ENCODE results near the gene RNF31. TPM values are rescaled to one million over a fixed set of nuclear protein-coding genes. Genes with fewer than 3 reads are reported as not detected.

The RNF31 gene
- total RNA-seq, 1 experiment from 2014 or later: 69.6 TPM

- intact Hi-C loops (cut with micrococcal nuclease): no loop called here
- Histone ChIP-seq H3K79me2 (ENCODE audit: low read length) (no peaks in the 10 kb centered on the region), H3K4me2 (ENCODE audit: low read length) (no peak overlapping the region), H3K9ac (ENCODE audit: low read length) (no peak overlapping the region), H3K27ac (ENCODE audit: low read length) (no peak overlapping the region), H3K27me3 (ENCODE audit: low read length) (no peaks in the 10 kb centered on the region), H3K36me3 (ENCODE audit: low read depth, low read length) (peaks cover 13% of the 10 kb centered on the region), H4K20me1 (ENCODE audit: low read length) (no peaks in the 10 kb centered on the region), H3K9me2 (replicated peaks; ENCODE audit: low read length) (no peaks in the 10 kb centered on the region), H3K9me3 (ENCODE audit: low read length) (no peaks in the 10 kb centered on the region), H3F3A (ENCODE audit: low read length, unreplicated experiment) (no peaks in the 10 kb centered on the region), H3K4me1 (ENCODE audit: insufficient read depth, low read length) (peaks cover 13% of the 10 kb centered on the region), H2AFZ (ENCODE audit: low read length) (no peak overlapping the region), H3K4me3 (ENCODE audit: low read length) (no peak overlapping the region)
- ChIA-PET POLR2A (ENCODE audit: unreplicated experiment) (no interaction called here), CTCF (no interaction called here)
- TF ChIP-seq, protein P1, sequence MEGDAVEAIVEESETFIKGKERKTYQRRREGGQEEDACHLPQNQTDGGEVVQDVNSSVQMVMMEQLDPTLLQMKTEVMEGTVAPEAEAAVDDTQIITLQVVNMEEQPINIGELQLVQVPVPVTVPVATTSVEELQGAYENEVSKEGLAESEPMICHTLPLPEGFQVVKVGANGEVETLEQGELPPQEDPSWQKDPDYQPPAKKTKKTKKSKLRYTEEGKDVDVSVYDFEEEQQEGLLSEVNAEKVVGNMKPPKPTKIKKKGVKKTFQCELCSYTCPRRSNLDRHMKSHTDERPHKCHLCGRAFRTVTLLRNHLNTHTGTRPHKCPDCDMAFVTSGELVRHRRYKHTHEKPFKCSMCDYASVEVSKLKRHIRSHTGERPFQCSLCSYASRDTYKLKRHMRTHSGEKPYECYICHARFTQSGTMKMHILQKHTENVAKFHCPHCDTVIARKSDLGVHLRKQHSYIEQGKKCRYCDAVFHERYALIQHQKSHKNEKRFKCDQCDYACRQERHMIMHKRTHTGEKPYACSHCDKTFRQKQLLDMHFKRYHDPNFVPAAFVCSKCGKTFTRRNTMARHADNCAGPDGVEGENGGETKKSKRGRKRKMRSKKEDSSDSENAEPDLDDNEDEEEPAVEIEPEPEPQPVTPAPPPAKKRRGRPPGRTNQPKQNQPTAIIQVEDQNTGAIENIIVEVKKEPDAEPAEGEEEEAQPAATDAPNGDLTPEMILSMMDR (conservative IDR thresholded peaks at IDR 0.05; ENCODE audit: low read depth, low read length): no peak
- TF ChIP-seq EZH2 (IDR thresholded peaks at IDR 0.05; ENCODE audit: low read length, unreplicated experiment) (no peak), EZH2phosphoT487 (IDR thresholded peaks at IDR 0.05; ENCODE audit: borderline replicate concordance, low read length) (no peak)
- no TSS peak for BruUV-seq (replicated peaks)
- ATAC-seq: no peak
- no peak for DNase-seq
Measured at GRCh38 chr14:24164518-24164991, 17.3 kb downstream of the RNF31 start.

DNA sequence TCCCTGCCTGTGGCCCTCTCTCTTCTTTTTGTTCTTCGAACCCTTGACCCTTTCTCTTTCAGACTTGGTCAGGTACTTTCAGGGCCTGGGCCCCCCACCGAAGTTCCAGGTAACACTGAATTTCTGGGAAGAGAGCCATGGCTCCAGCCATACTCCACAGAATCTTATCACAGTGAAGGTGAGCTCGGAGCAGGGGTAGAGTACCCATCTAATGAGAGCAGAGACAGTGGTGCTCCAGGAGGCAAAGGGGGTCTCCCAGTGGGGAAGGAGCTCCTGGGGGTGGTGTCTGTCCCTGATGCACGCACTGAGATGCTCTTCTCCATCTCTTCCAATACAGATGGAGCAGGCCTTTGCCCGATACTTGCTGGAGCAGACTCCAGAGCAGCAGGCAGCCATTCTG, 18.5 kb downstream of the RNF31 start:
- H3K36me3 ChIP-seq (ENCODE audit: low read depth, low read length): peaks cover 9% of the 10 kb centered on the region

GRCh38 chr14:24167469-24168114, 20.3 kb downstream of the RNF31 start:
- Histone ChIP-seq H3K4me3 (ENCODE audit: low read length) (no peak overlapping the region), H3K9me3 (ENCODE audit: low read length) (no peaks in the 10 kb centered on the region), H3K9me2 (replicated peaks; ENCODE audit: low read length) (no peaks in the 10 kb centered on the region), H3K4me2 (ENCODE audit: low read length) (no peak overlapping the region), H3K9ac (ENCODE audit: low read length) (no peak overlapping the region), H3K27me3 (ENCODE audit: low read length) (no peaks in the 10 kb centered on the region), H3K79me2 (ENCODE audit: low read length) (no peaks in the 10 kb centered on the region), H3K4me1 (ENCODE audit: insufficient read depth, low read length) (no peaks in the 10 kb centered on the region), H3K27ac (ENCODE audit: low read length) (no peak overlapping the region), H3F3A (ENCODE audit: low read length, unreplicated experiment) (no peaks in the 10 kb centered on the region), H2AFZ (ENCODE audit: low read length) (no peak overlapping the region), H3K36me3 (ENCODE audit: low read depth, low read length) (peaks cover 6% of the 10 kb centered on the region), H4K20me1 (ENCODE audit: low read length) (no peaks in the 10 kb centered on the region)
- POLR2A ChIA-PET (ENCODE audit: unreplicated experiment): interaction anchor here (0.7 kb wide), 1 partner anchor 44 kb away, joined by 5 read pairs; no protein-coding TSS in a partner anchor
- CTCF ChIA-PET: no interaction called here
- TF ChIP-seq EZH2phosphoT487 (IDR thresholded peaks at IDR 0.05; ENCODE audit: borderline replicate concordance, low read length) (no peak), EZH2 (IDR thresholded peaks at IDR 0.05; ENCODE audit: low read length, unreplicated experiment) (no peak)
- TF ChIP-seq, protein P1 (conservative IDR thresholded peaks at IDR 0.05; ENCODE audit: low read depth, low read length): no peak
- DNase-seq: no peak
- BruUV-seq (replicated peaks): no TSS peak
- intact Hi-C loops (cut with micrococcal nuclease): no loop called here
- no peak for ATAC-seq

More for the DNA sequence above, 18.5 kb downstream of the RNF31 start:
- no peaks in the 10 kb centered on the region for H3F3A ChIP-seq (ENCODE audit: low read length, unreplicated experiment)
- H3K9ac ChIP-seq (ENCODE audit: low read length): no peak overlapping the region
- no peaks in the 10 kb centered on the region for H3K79me2 ChIP-seq (ENCODE audit: low read length)
- intact Hi-C loops (cut with micrococcal nuclease): no loop called here
- DNase-seq (no peak), ATAC-seq (no peak)
- H3K4me1 ChIP-seq (ENCODE audit: insufficient read depth, low read length): peaks cover 11% of the 10 kb centered on the region
- H3K27me3 ChIP-seq (ENCODE audit: low read length): no peaks in the 10 kb centered on the region
- H3K4me3 ChIP-seq (ENCODE audit: low read length): no peak overlapping the region
- no peaks in the 10 kb centered on the region for H3K9me3 ChIP-seq (ENCODE audit: low read length)
- TF ChIP-seq EZH2 (IDR thresholded peaks at IDR 0.05; ENCODE audit: low read length, unreplicated experiment) (no peak), EZH2phosphoT487 (IDR thresholded peaks at IDR 0.05; ENCODE audit: borderline replicate concordance, low read length) (no peak)
- H3K4me2 ChIP-seq (ENCODE audit: low read length): no peak overlapping the region
- ChIA-PET CTCF (interaction anchor here (0.5 kb wide), 1 partner anchor 32 kb away, joined by 6 read pairs; no protein-coding TSS in a partner anchor), POLR2A (ENCODE audit: unreplicated experiment) (no interaction called here)
- no peaks in the 10 kb centered on the region for H3K9me2 ChIP-seq (replicated peaks; ENCODE audit: low read length)
- no peak overlapping the region for H2AFZ ChIP-seq (ENCODE audit: low read length)
- H3K27ac ChIP-seq (ENCODE audit: low read length): no peak overlapping the region
- no peaks in the 10 kb centered on the region for H4K20me1 ChIP-seq (ENCODE audit: low read length)
- no TSS peak for BruUV-seq (replicated peaks)
